Endothelial cell of umbilical vein (primary cell): ENCODE results near the gene OGFOD2. TPM values are rescaled to one million over a fixed set of nuclear protein-coding genes. Genes with fewer than 3 reads are reported as not detected.

ENCODE experiments used
- BruUV-seq: library from RNA; stranded (reverse); fragments of 400-500 nt; replicated peaks from 2 replicates; lab custom pipeline; 2021; lab: Mats Ljungman, UMichigan
- CTCF ChIA-PET: fragments of 300-600, 350-600 bp; sonication (Branson Sonifier 250); formaldehyde crosslinking; loops from one replicate; lab custom pipeline; 2021; ENCODE audit warnings: antibody characterized with exemption, inconsistent platforms; lab: Charles Lee
- POLR2A ChIA-PET: fragments of 300-600, 350-600 bp; sonication (Branson Sonifier 250); formaldehyde crosslinking; loops from one replicate; lab custom pipeline; 2021; ENCODE audit warnings: antibody characterized with exemption, inconsistent platforms; lab: Charles Lee
- DNase-seq: peaks from one replicate; pipeline ENCODE4 v3.0.0-alpha.2; 2011; ENCODE audit warnings: low read depth, low spot score
- FAIRE-seq: peaks from 2 replicates; lab custom pipeline; 2011; peaks lifted over from hg19 to GRCh38; lab: Jason Lieb, UNC
- H2AFZ ChIP-seq: 2 replicates; pipeline ENCODE4 v1.6.0; 2012; ENCODE audit warnings: low read depth, low read length, control low read depth, inconsistent platforms
- H3K27ac ChIP-seq: 2 replicates; pipeline ENCODE4 v1.5.1; 2011; ENCODE audit warnings: low read depth, mild to moderate bottlenecking, control low read depth, low read length, moderate library complexity; ENCODE audit not compliant: insufficient read depth
- H3K27me3 ChIP-seq, 2 experiments: 2 replicates each; pipeline versions ENCODE4 v1.6.0 to v1.6.1; 2011; ENCODE audit warnings: low read length in 2 of 2, mixed read lengths in 1 of 2; ENCODE audit not compliant: control insufficient read depth in 2 of 2, insufficient read depth in 2 of 2
- H3K36me3 ChIP-seq, 2 experiments: 2 replicates in 1 of 2; 3 replicates in 1 of 2; pipeline ENCODE4 v1.5.1; 2011; ENCODE audit warnings: low read length in 2 of 2, mild to moderate bottlenecking in 1 of 2, moderate library complexity in 1 of 2; ENCODE audit not compliant: control insufficient read depth in 2 of 2, insufficient read depth in 2 of 2; ENCODE audit errors: extremely low read depth in 1 of 2
- H3K4me1 ChIP-seq: 3 replicates; pipeline ENCODE4 v1.5.1; 2011; ENCODE audit warnings: mild to moderate bottlenecking, low read length; ENCODE audit not compliant: control insufficient read depth, insufficient read depth; ENCODE audit errors: extremely low read depth
- H3K4me2 ChIP-seq: 2 replicates; pipeline ENCODE4 v1.6.1; 2011; ENCODE audit warnings: low read length, control low read depth, mixed read lengths; ENCODE audit not compliant: insufficient read depth
- H3K4me3 ChIP-seq, 3 experiments: fragments of 200-600 bp in 1 of 3; sonication (generic), shearing (Covaris generic) in 1 of 3; replicated peaks in 1 of 3; 2 replicates each; pipeline ENCODE4 v1.5.1; 2011 to 2016; ENCODE audit warnings: control low read depth in 3 of 3, low read length in 3 of 3, mild to moderate bottlenecking in 2 of 3, inconsistent platforms in 1 of 3, low read depth in 1 of 3, moderate library complexity in 1 of 3; ENCODE audit not compliant: insufficient read depth in 1 of 3
- H3K79me2 ChIP-seq: 2 replicates; pipeline ENCODE4 v1.6.0; 2012; ENCODE audit warnings: low read length, inconsistent platforms; ENCODE audit not compliant: control insufficient read depth, insufficient read depth
- H3K9ac ChIP-seq: replicated peaks from 2 replicates; pipeline ENCODE3; 2011; ENCODE audit warnings: low read length, control low read depth; ENCODE audit not compliant: insufficient read depth; ENCODE audit errors: extremely low read depth
- H3K9me1 ChIP-seq: replicated peaks from 3 replicates; pipeline ENCODE4 v1.6.0; 2011; ENCODE audit warnings: mild to moderate bottlenecking, low read length; ENCODE audit not compliant: control insufficient read depth, insufficient read depth; ENCODE audit errors: extremely low read depth
- H3K9me3 ChIP-seq: replicated peaks from 2 replicates; pipeline ENCODE4 v1.5.1; 2012; ENCODE audit warnings: low read length, inconsistent platforms; ENCODE audit not compliant: control insufficient read depth, insufficient read depth
- H4K20me1 ChIP-seq: replicated peaks from 2 replicates; pipeline ENCODE3; 2011; ENCODE audit warnings: mild to moderate bottlenecking, low read length; ENCODE audit not compliant: control insufficient read depth, insufficient read depth; ENCODE audit errors: extremely low read depth
- CTCF ChIP-seq, 2 donors: IDR thresholded peaks; 1 replicate in 1 of 2; 2 replicates in 1 of 2; pipeline ENCODE4 v1.5.1; 2011; ENCODE audit warnings: low read length in 2 of 2, mild to moderate bottlenecking in 2 of 2, moderate library complexity in 2 of 2, control low read depth in 1 of 2, inconsistent platforms in 1 of 2, low read depth in 1 of 2; ENCODE audit not compliant: insufficient read depth in 1 of 2; ENCODE audit errors: extremely low read depth in 1 of 2
- EZH2 ChIP-seq: IDR thresholded peaks from 2 replicates; pipeline ENCODE4 v1.6.1; 2012; ENCODE audit warnings: borderline replicate concordance, low read depth, mild to moderate bottlenecking, moderate library complexity, low read length, inconsistent platforms; ENCODE audit not compliant: severe bottlenecking
- FOS ChIP-seq: IDR thresholded peaks from 2 replicates; pipeline ENCODE4 v1.6.1; 2011; ENCODE audit warnings: mild to moderate bottlenecking, low read length, moderate library complexity, borderline replicate concordance; ENCODE audit not compliant: insufficient read depth
- GATA2 ChIP-seq: IDR thresholded peaks from 2 replicates; pipeline ENCODE4 v1.7.0; 2011; ENCODE audit warnings: low read depth, mild to moderate bottlenecking, moderate library complexity, mixed read lengths, low read length; ENCODE audit not compliant: insufficient read length, insufficient read depth
- JUN ChIP-seq: IDR thresholded peaks from 2 replicates; pipeline ENCODE4 v1.6.1; 2011; ENCODE audit warnings: borderline replicate concordance, low read depth; ENCODE audit not compliant: insufficient read length, insufficient read depth
- MYC ChIP-seq: IDR thresholded peaks from one replicate; pipeline ENCODE4 v1.6.1; 2011; ENCODE audit warnings: mild to moderate bottlenecking, low read depth, low read length
- POLR2A ChIP-seq: IDR thresholded peaks from 2 replicates; pipeline ENCODE4 v1.6.1; 2012; ENCODE audit warnings: low read depth, mild to moderate bottlenecking, control low read depth, low read length
- POLR2AphosphoS5 ChIP-seq: IDR thresholded peaks from 2 replicates; pipeline ENCODE4 v1.6.1; 2012; ENCODE audit warnings: low read depth, mild to moderate bottlenecking, control low read depth, low read length, moderate library complexity; ENCODE audit not compliant: insufficient read depth
- dilution Hi-C: fragments of 300-500 bp; cut with MboI; formaldehyde crosslinking; loops from one replicate; pipeline ENCODE4 v1.15.0; 2019; ENCODE audit warnings: low sequenced_read_pairs; ENCODE audit not compliant: extremely low pct_ligation_motif_present
- intact Hi-C: fragments of 100-400 bp; cut with micrococcal nuclease; formaldehyde crosslinking; loops from one replicate; pipeline ENCODE4 v1.10.0; 2022
- polyA plus RNA-seq, 4 experiments: library from polyadenylated mRNA; depleted of rRNA in 3 of 4; stranded (reverse) in 3 of 4; unstranded in 1 of 4; fragments of >200 nt; gene quantifications; 2 replicates each; pipeline versions ENCODE4 v1.2.1 to v1.2.3, GENCODE V29; 2011 to 2012; ENCODE audit warnings: missing spikeins in 1 of 4
- total RNA-seq: library from RNA; stranded (reverse); gene quantifications from 2 replicates; pipeline ENCODE4 v1.2.3, GENCODE V29; 2021
- TF ChIP-seq, protein P1 (sequence below): IDR thresholded peaks from 2 replicates; pipeline ENCODE4 v1.6.1; 2011; ENCODE audit not compliant: insufficient read depth, insufficient read length

The OGFOD2 gene
- total and polyA plus RNA-seq, 2 donors (not counting 3 experiments of a cell fraction or from before 2014, with no cell fraction given): 16.8 to 24.1 TPM

DNA sequence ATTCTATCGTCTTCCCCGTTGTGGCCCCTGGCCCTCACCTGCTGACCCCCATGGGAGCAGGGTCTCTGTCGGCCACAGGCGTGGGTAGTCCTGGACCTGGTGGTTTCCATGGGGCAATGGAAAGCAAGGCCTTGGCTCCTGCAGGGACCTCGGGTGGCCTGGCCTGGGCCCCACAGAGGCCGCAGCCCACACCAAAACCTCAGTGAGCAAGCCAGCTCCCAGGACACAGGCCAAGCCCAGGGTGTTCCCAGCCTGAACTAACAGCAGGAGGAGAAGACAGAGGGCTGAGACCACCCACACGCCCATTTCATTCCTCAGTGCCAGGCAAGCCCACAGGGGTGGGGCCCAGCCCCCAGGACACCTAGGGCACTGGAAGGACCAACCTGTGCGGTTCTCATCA, 25.6 kb upstream of the OGFOD2 start:
- H3K27me3 ChIP-seq: no peaks in the 10 kb centered on the region
- DNase-seq: no peak
- H3K4me3 ChIP-seq: no peak overlapping the region
- TF ChIP-seq FOS (no peak), GATA2 (no peak), CTCF (IDR thresholded peaks at IDR 0.05; ENCODE audit: extremely low read depth in 1 of 2, insufficient read depth in 1 of 2, low read depth in 1 of 2, low read length in 2 of 2) (no peak), POLR2A (no peak), MYC (no peak), EZH2 (no peak), JUN (no peak), POLR2AphosphoS5 (no peak)
- TF ChIP-seq, protein P1, sequence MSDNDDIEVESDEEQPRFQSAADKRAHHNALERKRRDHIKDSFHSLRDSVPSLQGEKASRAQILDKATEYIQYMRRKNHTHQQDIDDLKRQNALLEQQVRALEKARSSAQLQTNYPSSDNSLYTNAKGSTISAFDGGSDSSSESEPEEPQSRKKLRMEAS: no peak
- FAIRE-seq: no peak
- H3K27ac ChIP-seq: no peak overlapping the region
- H3K4me2 ChIP-seq: no peak overlapping the region
- H2AFZ ChIP-seq: no peak overlapping the region
- intact Hi-C loops (no loop called here), dilution Hi-C loops (no loop called here)
- ChIA-PET POLR2A (no interaction called here), CTCF (interaction anchor here (0.9 to 19.1 kb wide), 4 partner anchors 69 to 156 kb away, joined by 3 to 200 read pairs (median 8); no protein-coding TSS in a partner anchor)
- no peaks in the 10 kb centered on the region for H3K36me3 ChIP-seq
- no peaks in the 10 kb centered on the region for H3K9me3 ChIP-seq
- H3K4me1 ChIP-seq: peaks cover 35% of the 10 kb centered on the region
- no peak overlapping the region for H3K9ac ChIP-seq
- no peaks in the 10 kb centered on the region for H4K20me1 ChIP-seq
- no TSS peak for BruUV-seq
- H3K79me2 ChIP-seq: no peaks in the 10 kb centered on the region
- H3K9me1 ChIP-seq: no peaks in the 10 kb centered on the region
